Panc1 (cell line): Measurements from ENCODE around the gene CFAP119.

Experiments
- SIN3A ChIP-seq: IDR thresholded peaks from 2 replicates; pipeline ENCODE4 v1.6.1; 2012; ENCODE audit warnings: low read depth, mild to moderate bottlenecking, low read length, moderate library complexity, borderline replicate concordance; ENCODE audit not compliant: insufficient read depth
- TF ChIP-seq, protein P1 (sequence below): fragments of 450-650 bp; IDR thresholded peaks from 2 replicates; pipeline ENCODE4 v1.5.1; 2017; ENCODE audit warnings: mild to moderate bottlenecking

DNA sequence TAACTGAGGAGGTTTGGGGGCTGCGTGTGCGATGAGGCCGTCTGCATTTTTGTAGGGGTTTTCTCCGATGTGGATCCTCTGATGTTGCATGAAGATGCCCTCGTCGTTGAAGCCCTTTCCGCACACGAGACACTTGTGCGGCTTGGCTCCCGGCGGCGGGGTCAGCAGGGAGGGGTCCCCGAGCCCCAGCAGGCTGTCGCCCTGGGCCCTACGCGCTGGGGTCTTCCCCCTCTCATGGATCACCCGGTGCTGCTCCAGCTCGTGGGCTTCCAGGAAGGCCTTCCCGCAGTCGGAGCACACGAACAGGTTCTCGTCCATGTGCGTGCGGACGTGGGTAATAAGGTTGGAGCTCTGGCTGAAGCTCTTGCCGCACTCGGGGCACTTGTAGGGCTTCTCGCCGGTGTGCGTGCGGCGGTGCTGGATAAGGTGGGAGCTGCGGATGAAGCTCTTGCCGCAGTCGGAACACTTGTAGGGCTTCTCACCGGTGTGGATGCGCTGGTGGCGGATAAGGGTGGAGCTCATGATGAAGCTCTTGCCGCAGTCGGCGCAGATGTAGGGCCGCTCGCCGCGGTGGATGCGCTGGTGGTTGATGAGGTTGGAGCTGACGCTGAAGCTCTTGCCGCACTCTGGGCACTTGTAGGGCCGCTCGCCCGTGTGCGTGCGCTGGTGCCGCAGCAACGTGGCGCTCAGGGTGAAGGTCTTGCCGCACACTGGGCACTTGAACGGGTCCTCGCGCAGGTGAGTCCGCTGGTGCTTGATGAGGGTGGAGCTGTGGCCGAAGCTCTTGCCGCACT, 20.8 kb upstream of the CFAP119 start:
- TF ChIP-seq, protein P1, sequence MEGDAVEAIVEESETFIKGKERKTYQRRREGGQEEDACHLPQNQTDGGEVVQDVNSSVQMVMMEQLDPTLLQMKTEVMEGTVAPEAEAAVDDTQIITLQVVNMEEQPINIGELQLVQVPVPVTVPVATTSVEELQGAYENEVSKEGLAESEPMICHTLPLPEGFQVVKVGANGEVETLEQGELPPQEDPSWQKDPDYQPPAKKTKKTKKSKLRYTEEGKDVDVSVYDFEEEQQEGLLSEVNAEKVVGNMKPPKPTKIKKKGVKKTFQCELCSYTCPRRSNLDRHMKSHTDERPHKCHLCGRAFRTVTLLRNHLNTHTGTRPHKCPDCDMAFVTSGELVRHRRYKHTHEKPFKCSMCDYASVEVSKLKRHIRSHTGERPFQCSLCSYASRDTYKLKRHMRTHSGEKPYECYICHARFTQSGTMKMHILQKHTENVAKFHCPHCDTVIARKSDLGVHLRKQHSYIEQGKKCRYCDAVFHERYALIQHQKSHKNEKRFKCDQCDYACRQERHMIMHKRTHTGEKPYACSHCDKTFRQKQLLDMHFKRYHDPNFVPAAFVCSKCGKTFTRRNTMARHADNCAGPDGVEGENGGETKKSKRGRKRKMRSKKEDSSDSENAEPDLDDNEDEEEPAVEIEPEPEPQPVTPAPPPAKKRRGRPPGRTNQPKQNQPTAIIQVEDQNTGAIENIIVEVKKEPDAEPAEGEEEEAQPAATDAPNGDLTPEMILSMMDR, result no peak
- no peak for TF ChIP-seq SIN3A
